Astrocyte of the spinal cord (primary cell): Measurements from ENCODE around the gene TMEM185B.
A peak's percentile ranks its signal among the peaks of the same experiment; 100 is the strongest.

Source experiments
- DNase-seq: peaks from one replicate; pipeline ENCODE4 v3.0.0; 2011; ENCODE audit warnings: low read depth, low spot score
- H3K4me3 ChIP-seq: 2 replicates; pipeline ENCODE4 v1.5.1; 2011; ENCODE audit warnings: low read depth, mild to moderate bottlenecking, low read length, moderate library complexity
- CTCF ChIP-seq: IDR thresholded peaks from 2 replicates; pipeline ENCODE4 v1.5.1; 2012; ENCODE audit warnings: low read depth, mild to moderate bottlenecking, low read length, inconsistent platforms
- in situ Hi-C: cut with HindIII; loops from 2 replicates; pipeline ENCODE4 v1.10.0; 2017; ENCODE audit warnings: low sequenced_read_pairs

Gene TMEM185B

GRCh38 chr2:120256651-120257000, 33.4 kb upstream of the TMEM185B start:
- TF ChIP-seq CTCF: no peak
- in situ Hi-C loops: no loop called here
- no peak for DNase-seq
- no peak overlapping the region for H3K4me3 ChIP-seq

GRCh38 chr2:120255986-120256650, 32.9 kb upstream of the TMEM185B start:
- TF ChIP-seq CTCF: no peak
- no peak overlapping the region for H3K4me3 ChIP-seq
- DNase-seq: no peak
- in situ Hi-C loops: no loop called here

GRCh38 chr2:120255071-120255470, 31.9 kb upstream of the TMEM185B start:
- no peak overlapping the region for H3K4me3 ChIP-seq
- in situ Hi-C loops: no loop called here
- no peak for TF ChIP-seq CTCF
- DNase-seq: no peak

GRCh38 chr2:120254178-120254577, 31.0 kb upstream of the TMEM185B start:
- TF ChIP-seq CTCF: no peak
- DNase-seq: no peak
- peak overlapping the region; percentile 85 for H3K4me3 ChIP-seq
- in situ Hi-C loops: no loop called here

GRCh38 chr2:120253021-120253882, 30.1 kb upstream of the TMEM185B start:
- peak; percentile 50 for TF ChIP-seq CTCF
- peak overlapping the region; percentile 85 for H3K4me3 ChIP-seq
- in situ Hi-C loops: no loop called here
- peak; percentile 70 for DNase-seq

GRCh38 chr2:120252225-120253020, 29.2 kb upstream of the TMEM185B start, which contains the start of gene RALB:
RALB (plus strand) TSS chr2:120252852; CDS start chr2:120278665, 25,813 bp downstream.
- peak; percentile 99 for DNase-seq
- no peak for TF ChIP-seq CTCF

More at GRCh38 chr2:120252225-120253020, 29.2 kb upstream of the TMEM185B start, which contains the start of gene RALB:
- in situ Hi-C loops: no loop called here
- peak within 1 kb of the TSS; percentile 85 for H3K4me3 ChIP-seq
